HG02970 (cell line): ENCODE measurements around the gene PHLDA2.

Experiments
- ATAC-seq: cut with Tn5 transposase; IDR thresholded peaks from one replicate; pipeline ENCODE4 v1.9.1; 2021; ENCODE audit warnings: mild to moderate bottlenecking, moderate library complexity, moderate number of reproducible peaks; ENCODE audit not compliant: unreplicated experiment, low FRiP score

PHLDA2 gene

GRCh38 chr11:2930704-2931419 is 1.6 kb upstream of the PHLDA2 start:
- ATAC-seq = no peak

GRCh38 chr11:2929950-2930703 is 907 bp upstream of the PHLDA2 start:
- ATAC-seq = no peak

GRCh38 chr11:2929531-2929949 is 320 bp upstream of the PHLDA2 start:
- ATAC-seq = no peak

- no peak for ATAC-seq
Measured at GRCh38 chr11:2927851-2928604, 1.2 kb downstream of the PHLDA2 start.

GRCh38 chr11:2927121-2927800 is 2.0 kb downstream of the PHLDA2 start:
- ATAC-seq = no peak

GRCh38 chr11:2926611-2927051 is 2.6 kb downstream of the PHLDA2 start:
- no peak for ATAC-seq

GRCh38 chr11:2924821-2925675 is 4.2 kb downstream of the PHLDA2 start:
- ATAC-seq = no peak

- ATAC-seq = no peak
Measured at GRCh38 chr11:2924381-2924780, 4.8 kb downstream of the PHLDA2 start.

GRCh38 chr11:2923446-2924375 is 5.5 kb downstream of the PHLDA2 start:
- ATAC-seq = no peak

- ATAC-seq = no peak
Measured at GRCh38 chr11:2922655-2923054, 6.6 kb downstream of the PHLDA2 start.

- ATAC-seq = no peak
Measured at GRCh38 chr11:2921742-2922493, 7.3 kb downstream of the PHLDA2 start.

GRCh38 chr11:2921261-2921660 is 8.0 kb downstream of the PHLDA2 start:
- no peak for ATAC-seq

- ATAC-seq = no peak
Measured at GRCh38 chr11:2920343-2920742, 8.9 kb downstream of the PHLDA2 start.

- no peak for ATAC-seq
Measured at GRCh38 chr11:2919837-2920236, 9.4 kb downstream of the PHLDA2 start.

- no peak for ATAC-seq
Measured at GRCh38 chr11:2919188-2919587, 10.0 kb downstream of the PHLDA2 start.

GRCh38 chr11:2917842-2918490 is 11.3 kb downstream of the PHLDA2 start:
- ATAC-seq = no peak

- no peak for ATAC-seq
Measured at GRCh38 chr11:2916892-2917645, 12.2 kb downstream of the PHLDA2 start.
